ENCODE results near the gene TMPRSS4. TPM values are rescaled to one million over a fixed set of nuclear protein-coding genes. Genes with fewer than 3 reads are reported as not detected.

Gene TMPRSS4
- total and polyA plus RNA-seq, 2 experiments from 2014 or later = 0.10 to 0.58 TPM

DNA sequence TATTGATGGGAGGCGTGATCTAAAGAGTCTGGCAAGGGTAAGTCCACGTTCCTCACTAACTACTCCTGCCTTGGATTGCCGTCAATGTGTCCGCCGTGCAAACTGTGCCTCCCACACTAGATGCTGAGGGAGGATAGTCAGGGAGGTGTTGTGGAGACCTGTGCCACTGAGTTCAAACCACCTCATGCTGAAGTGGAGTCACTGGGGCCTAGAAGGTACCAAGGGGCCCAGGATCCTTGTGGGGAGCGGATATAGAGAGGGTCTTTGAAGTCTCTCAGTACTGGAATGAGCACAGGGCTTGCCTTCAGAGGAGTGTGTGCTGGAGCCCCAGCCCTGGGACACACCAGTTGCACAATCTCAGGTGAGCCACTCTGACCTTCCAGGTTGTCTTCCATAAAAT lies 27.1 kb upstream of the TMPRSS4 start (continued):
- TF ChIP-seq, protein P1, sequence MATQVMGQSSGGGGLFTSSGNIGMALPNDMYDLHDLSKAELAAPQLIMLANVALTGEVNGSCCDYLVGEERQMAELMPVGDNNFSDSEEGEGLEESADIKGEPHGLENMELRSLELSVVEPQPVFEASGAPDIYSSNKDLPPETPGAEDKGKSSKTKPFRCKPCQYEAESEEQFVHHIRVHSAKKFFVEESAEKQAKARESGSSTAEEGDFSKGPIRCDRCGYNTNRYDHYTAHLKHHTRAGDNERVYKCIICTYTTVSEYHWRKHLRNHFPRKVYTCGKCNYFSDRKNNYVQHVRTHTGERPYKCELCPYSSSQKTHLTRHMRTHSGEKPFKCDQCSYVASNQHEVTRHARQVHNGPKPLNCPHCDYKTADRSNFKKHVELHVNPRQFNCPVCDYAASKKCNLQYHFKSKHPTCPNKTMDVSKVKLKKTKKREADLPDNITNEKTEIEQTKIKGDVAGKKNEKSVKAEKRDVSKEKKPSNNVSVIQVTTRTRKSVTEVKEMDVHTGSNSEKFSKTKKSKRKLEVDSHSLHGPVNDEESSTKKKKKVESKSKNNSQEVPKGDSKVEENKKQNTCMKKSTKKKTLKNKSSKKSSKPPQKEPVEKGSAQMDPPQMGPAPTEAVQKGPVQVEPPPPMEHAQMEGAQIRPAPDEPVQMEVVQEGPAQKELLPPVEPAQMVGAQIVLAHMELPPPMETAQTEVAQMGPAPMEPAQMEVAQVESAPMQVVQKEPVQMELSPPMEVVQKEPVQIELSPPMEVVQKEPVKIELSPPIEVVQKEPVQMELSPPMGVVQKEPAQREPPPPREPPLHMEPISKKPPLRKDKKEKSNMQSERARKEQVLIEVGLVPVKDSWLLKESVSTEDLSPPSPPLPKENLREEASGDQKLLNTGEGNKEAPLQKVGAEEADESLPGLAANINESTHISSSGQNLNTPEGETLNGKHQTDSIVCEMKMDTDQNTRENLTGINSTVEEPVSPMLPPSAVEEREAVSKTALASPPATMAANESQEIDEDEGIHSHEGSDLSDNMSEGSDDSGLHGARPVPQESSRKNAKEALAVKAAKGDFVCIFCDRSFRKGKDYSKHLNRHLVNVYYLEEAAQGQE (IDR thresholded peaks at IDR 0.05; ENCODE audit: unreplicated experiment) = no peak
- TF ChIP-seq, protein P2, sequence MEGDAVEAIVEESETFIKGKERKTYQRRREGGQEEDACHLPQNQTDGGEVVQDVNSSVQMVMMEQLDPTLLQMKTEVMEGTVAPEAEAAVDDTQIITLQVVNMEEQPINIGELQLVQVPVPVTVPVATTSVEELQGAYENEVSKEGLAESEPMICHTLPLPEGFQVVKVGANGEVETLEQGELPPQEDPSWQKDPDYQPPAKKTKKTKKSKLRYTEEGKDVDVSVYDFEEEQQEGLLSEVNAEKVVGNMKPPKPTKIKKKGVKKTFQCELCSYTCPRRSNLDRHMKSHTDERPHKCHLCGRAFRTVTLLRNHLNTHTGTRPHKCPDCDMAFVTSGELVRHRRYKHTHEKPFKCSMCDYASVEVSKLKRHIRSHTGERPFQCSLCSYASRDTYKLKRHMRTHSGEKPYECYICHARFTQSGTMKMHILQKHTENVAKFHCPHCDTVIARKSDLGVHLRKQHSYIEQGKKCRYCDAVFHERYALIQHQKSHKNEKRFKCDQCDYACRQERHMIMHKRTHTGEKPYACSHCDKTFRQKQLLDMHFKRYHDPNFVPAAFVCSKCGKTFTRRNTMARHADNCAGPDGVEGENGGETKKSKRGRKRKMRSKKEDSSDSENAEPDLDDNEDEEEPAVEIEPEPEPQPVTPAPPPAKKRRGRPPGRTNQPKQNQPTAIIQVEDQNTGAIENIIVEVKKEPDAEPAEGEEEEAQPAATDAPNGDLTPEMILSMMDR (conservative IDR thresholded peaks at IDR 0.05; ENCODE audit: low read depth in 2 of 2) = no peak

DNA sequence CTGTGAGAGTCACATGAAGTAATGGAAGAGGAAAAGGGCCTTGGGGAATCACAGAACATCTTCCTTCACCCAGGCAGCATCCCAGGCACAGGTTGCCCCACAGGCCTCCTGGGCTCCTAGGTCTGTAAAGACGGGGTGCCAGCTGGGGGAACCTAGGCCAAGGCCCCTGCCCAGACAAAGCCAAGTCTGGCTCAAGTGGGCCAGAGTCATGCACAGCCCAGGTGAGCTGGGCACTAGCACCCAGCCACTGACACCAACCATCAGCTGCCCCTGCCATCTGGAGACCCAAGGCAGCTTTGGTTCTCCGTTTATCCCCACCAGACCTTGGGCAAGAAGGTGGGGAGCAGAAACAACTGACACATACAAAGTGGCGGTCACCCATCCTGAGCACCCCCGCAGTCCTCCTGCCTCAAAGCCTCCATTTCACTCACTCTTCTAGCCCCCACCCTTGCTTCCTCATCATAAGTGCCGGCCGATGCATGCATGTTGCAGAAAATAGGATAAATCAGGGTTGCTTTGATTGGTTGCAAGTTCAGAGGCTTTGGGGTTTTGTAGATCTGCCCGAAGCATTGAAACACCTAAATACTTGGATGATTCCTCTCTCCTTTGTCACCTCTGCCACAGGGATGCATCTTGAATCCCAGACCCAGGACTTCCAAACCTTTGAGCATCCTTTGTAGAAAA lies 26.5 kb upstream of the TMPRSS4 start:
- Mint-ChIP-seq H3K27ac (no peak overlapping the region), H3K27me3 (ENCODE audit: insufficient read depth, low read depth, poor library complexity) (peaks cover 2% of the 10 kb centered on the region), H3K4me1 (no peaks in the 10 kb centered on the region), H3K9me3 (no peaks in the 10 kb centered on the region), H3K36me3 (ENCODE audit: low read depth) (no peaks in the 10 kb centered on the region), H3K4me3 (no peak overlapping the region)
- Histone ChIP-seq H3K4me1 (ENCODE audit: insufficient read depth) (no peaks in the 10 kb centered on the region), H3K36me3 (ENCODE audit: insufficient read depth) (no peaks in the 10 kb centered on the region), H3K9me2 (ENCODE audit: insufficient read depth) (no peaks in the 10 kb centered on the region), H3K79me2 (replicated peaks; ENCODE audit: insufficient read depth) (no peaks in the 10 kb centered on the region), H3K27ac (ENCODE audit: low read depth) (no peak overlapping the region), H3K27me3 (ENCODE audit: insufficient read depth) (no peaks in the 10 kb centered on the region), H2AFZ (no peak overlapping the region), H4K20me1 (replicated peaks; ENCODE audit: insufficient read depth) (no peaks in the 10 kb centered on the region; the same call in 1 of the 2 replicates), H3F3A (replicated peaks; ENCODE audit: low read depth) (no peaks in the 10 kb centered on the region), H3K4me2 (no peak overlapping the region), H3K4me3 (no peak overlapping the region)
- DNase-seq (ENCODE audit: low spot score) (no peak), ATAC-seq (no peak)
- TF ChIP-seq ZNF331 (CRISPR knock-in tag; IDR thresholded peaks at IDR 0.05; ENCODE audit: low read depth) (no peak), EZH2phosphoT487 (IDR thresholded peaks at IDR 0.05; ENCODE audit: unreplicated experiment) (no peak), JUNB (IDR thresholded peaks at IDR 0.05; ENCODE audit: unreplicated experiment) (no peak), STAT1 (IDR thresholded peaks at IDR 0.05; ENCODE audit: unreplicated experiment) (no peak), POLR2AphosphoS5 (IDR thresholded peaks at IDR 0.05; ENCODE audit: low read depth) (no peak), NANOG (IDR thresholded peaks at IDR 0.05; ENCODE audit: borderline replicate concordance) (no peak), ZNF114 (CRISPR knock-in tag; IDR thresholded peaks at IDR 0.05) (no peak), EZH2 (IDR thresholded peaks at IDR 0.05; ENCODE audit: low read depth, unreplicated experiment) (no peak), CREB1 (CRISPR knock-in tag; IDR thresholded peaks at IDR 0.05; ENCODE audit: low read depth) (no peak)
- TF ChIP-seq, protein P3, sequence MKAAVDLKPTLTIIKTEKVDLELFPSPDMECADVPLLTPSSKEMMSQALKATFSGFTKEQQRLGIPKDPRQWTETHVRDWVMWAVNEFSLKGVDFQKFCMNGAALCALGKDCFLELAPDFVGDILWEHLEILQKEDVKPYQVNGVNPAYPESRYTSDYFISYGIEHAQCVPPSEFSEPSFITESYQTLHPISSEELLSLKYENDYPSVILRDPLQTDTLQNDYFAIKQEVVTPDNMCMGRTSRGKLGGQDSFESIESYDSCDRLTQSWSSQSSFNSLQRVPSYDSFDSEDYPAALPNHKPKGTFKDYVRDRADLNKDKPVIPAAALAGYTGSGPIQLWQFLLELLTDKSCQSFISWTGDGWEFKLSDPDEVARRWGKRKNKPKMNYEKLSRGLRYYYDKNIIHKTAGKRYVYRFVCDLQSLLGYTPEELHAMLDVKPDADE (IDR thresholded peaks at IDR 0.05) = no peak
- TF ChIP-seq, protein P4, sequence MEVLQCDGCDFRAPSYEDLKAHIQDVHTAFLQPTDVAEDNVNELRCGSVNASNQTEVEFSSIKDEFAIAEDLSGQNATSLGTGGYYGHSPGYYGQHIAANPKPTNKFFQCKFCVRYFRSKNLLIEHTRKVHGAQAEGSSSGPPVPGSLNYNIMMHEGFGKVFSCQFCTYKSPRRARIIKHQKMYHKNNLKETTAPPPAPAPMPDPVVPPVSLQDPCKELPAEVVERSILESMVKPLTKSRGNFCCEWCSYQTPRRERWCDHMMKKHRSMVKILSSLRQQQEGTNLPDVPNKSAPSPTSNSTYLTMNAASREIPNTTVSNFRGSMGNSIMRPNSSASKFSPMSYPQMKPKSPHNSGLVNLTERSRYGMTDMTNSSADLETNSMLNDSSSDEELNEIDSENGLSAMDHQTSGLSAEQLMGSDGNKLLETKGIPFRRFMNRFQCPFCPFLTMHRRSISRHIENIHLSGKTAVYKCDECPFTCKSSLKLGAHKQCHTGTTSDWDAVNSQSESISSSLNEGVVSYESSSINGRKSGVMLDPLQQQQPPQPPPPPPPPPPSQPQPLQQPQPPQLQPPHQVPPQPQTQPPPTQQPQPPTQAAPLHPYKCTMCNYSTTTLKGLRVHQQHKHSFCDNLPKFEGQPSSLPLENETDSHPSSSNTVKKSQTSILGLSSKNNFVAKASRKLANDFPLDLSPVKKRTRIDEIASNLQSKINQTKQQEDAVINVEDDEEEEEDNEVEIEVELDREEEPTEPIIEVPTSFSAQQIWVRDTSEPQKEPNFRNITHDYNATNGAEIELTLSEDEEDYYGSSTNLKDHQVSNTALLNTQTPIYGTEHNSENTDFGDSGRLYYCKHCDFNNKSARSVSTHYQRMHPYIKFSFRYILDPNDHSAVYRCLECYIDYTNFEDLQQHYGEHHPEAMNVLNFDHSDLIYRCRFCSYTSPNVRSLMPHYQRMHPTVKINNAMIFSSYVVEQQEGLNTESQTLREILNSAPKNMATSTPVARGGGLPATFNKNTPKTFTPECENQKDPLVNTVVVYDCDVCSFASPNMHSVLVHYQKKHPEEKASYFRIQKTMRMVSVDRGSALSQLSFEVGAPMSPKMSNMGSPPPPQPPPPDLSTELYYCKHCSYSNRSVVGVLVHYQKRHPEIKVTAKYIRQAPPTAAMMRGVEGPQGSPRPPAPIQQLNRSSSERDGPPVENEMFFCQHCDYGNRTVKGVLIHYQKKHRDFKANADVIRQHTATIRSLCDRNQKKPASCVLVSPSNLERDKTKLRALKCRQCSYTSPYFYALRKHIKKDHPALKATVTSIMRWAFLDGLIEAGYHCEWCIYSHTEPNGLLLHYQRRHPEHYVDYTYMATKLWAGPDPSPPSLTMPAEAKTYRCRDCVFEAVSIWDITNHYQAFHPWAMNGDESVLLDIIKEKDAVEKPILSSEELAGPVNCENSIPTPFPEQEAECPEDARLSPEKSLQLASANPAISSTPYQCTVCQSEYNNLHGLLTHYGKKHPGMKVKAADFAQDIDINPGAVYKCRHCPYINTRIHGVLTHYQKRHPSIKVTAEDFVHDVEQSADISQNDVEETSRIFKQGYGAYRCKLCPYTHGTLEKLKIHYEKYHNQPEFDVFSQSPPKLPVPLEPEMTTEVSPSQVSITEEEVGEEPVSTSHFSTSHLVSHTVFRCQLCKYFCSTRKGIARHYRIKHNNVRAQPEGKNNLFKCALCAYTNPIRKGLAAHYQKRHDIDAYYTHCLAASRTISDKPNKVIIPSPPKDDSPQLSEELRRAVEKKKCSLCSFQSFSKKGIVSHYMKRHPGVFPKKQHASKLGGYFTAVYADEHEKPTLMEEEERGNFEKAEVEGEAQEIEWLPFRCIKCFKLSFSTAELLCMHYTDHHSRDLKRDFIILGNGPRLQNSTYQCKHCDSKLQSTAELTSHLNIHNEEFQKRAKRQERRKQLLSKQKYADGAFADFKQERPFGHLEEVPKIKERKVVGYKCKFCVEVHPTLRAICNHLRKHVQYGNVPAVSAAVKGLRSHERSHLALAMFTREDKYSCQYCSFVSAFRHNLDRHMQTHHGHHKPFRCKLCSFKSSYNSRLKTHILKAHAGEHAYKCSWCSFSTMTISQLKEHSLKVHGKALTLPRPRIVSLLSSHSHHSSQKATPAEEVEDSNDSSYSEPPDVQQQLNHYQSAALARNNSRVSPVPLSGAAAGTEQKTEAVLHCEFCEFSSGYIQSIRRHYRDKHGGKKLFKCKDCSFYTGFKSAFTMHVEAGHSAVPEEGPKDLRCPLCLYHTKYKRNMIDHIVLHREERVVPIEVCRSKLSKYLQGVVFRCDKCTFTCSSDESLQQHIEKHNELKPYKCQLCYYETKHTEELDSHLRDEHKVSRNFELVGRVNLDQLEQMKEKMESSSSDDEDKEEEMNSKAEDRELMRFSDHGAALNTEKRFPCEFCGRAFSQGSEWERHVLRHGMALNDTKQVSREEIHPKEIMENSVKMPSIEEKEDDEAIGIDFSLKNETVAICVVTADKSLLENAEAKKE (CRISPR knock-in tag; IDR thresholded peaks at IDR 0.05) = no peak
